ENCODE measurements around the gene NADSYN1. TPM values are rescaled to one million over a fixed set of nuclear protein-coding genes. Genes with fewer than 3 reads are reported as not detected.

Gene NADSYN1
- total RNA-seq, 3 donors from 2014 or later (not counting 1 experiment from before 2014, with no cell fraction given), result 134 to 156 (median 150) TPM

DNA sequence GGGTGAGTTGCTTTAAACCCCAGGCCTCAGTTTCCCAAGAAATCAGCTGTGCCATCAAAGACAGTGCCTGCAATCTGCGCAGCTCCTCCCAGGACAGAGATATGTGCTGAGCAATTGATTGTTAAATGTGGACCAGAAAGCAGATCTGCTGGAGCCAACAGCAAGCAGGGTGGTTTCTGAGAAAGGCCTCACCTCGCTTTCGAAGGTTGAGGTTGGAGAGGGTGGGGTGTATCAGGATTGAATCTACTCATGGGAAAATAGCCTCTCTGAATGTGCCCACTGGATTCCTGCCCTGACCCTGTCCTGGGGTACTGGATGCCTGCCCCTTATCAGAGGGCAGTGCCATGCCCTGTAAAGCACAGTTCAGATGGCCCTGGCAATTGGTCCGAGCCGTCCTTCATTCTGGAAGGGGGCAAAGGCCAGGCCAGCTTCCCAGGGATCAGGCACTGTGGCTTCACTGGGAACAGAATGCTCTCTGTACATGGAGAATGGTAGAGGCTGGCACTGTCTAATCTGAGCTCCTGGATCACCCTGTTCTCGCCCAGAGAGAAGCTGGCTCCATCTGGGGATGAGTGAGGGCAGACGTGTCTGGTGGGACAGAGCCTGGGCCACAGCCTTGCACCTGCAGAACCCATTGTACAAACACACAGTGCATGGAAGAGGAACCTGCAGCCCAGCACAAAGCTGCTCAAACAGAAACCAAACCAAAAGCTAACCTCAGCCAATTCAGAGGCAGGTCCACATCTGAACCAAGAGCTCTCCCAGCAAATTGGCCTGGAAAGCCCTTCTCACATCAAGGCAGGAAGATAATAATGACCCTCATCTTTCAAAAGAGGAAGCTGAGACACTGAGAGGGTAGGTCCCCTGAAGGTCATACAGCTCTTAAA is 20.0 kb upstream of the NADSYN1 start:
- no peaks in the 10 kb centered on the region for H3K4me1 ChIP-seq (ENCODE audit: control insufficient read depth, insufficient read depth, low read length)
- DNase-seq, result no peak
- ATAC-seq, result no peak
- H3K9me3 ChIP-seq (ENCODE audit: control insufficient read depth, insufficient read depth, low read length), result no peaks in the 10 kb centered on the region
- H3K4me3 Mint-ChIP-seq, result no peak overlapping the region
- no peaks in the 10 kb centered on the region for H3K36me3 Mint-ChIP-seq
- no peak overlapping the region for H3K27ac Mint-ChIP-seq
- H3K36me3 ChIP-seq (ENCODE audit: control insufficient read depth, insufficient read depth, low read length), result no peaks in the 10 kb centered on the region
- peaks cover 5 to 9% of the 10 kb centered on the region in 2 donors for H3K4me1 Mint-ChIP-seq
- no peaks in the 10 kb centered on the region for H3K27me3 ChIP-seq (ENCODE audit: control insufficient read depth, insufficient read depth, low read length)
- no peak overlapping the region for H3K4me3 ChIP-seq (ENCODE audit: low read length)
- H3K27ac ChIP-seq (ENCODE audit: low read length), result no peak overlapping the region
- 81% methylated on average over 7 of the region's 7 CpGs for WGBS (ENCODE audit: insufficient coverage)
- H3K27me3 Mint-ChIP-seq (ENCODE audit: low read depth in 2 of 2), result peaks cover 0 to 10% of the 10 kb centered on the region in 2 donors
- TF ChIP-seq, protein P1, sequence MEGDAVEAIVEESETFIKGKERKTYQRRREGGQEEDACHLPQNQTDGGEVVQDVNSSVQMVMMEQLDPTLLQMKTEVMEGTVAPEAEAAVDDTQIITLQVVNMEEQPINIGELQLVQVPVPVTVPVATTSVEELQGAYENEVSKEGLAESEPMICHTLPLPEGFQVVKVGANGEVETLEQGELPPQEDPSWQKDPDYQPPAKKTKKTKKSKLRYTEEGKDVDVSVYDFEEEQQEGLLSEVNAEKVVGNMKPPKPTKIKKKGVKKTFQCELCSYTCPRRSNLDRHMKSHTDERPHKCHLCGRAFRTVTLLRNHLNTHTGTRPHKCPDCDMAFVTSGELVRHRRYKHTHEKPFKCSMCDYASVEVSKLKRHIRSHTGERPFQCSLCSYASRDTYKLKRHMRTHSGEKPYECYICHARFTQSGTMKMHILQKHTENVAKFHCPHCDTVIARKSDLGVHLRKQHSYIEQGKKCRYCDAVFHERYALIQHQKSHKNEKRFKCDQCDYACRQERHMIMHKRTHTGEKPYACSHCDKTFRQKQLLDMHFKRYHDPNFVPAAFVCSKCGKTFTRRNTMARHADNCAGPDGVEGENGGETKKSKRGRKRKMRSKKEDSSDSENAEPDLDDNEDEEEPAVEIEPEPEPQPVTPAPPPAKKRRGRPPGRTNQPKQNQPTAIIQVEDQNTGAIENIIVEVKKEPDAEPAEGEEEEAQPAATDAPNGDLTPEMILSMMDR (IDR thresholded peaks at IDR 0.05), result no peak
- H3K9me3 Mint-ChIP-seq, result no peaks in the 10 kb centered on the region
- intact Hi-C loops (cut with micrococcal nuclease), result no loop called here

DNA sequence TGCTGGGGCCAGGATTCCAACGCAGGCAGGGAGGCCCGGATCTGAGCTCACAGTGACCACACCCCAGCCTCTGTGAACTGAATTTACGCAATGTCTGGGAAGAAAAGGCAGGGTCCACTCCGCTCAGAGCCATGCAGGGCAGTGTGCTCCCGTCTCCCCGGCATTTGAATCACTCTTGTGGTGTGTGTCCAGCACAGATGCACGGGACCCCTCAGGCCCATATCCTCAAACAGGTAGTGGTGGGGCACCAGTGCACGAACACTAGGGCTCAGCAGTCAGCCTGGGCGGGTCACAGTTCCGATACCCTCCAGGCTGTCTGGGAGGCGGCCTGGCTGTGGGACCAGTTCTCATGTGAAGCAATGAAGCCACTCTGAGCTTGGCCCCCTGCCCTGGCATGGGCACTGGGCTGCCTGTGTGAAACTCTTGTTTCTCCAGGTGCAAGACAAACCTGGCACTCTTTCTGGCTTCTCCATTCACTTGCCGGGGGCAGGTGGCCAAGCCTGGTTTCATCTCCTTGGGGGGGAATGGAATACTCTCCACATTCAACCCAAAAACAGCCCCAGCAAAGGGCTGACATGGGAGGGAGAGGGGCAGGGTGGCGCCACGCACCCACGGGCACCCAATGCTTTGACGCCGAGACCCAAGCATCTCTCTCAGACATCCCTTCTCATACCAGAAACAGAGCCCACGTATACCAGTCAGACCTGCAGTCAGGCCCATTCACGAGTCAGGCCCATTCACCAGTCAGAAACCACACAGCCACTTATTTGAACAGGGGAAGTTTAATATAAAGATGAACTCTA is 19.2 kb upstream of the NADSYN1 start:
- Mint-ChIP-seq H3K4me1 (peaks cover 5 to 9% of the 10 kb centered on the region in 2 donors), H3K36me3 (no peaks in the 10 kb centered on the region), H3K27me3 (ENCODE audit: low read depth in 2 of 2) (peaks cover 0 to 4% of the 10 kb centered on the region in 2 donors), H3K9me3 (no peaks in the 10 kb centered on the region), H3K27ac (no peak overlapping the region), H3K4me3 (no peak overlapping the region)
- Histone ChIP-seq H3K9me3 (ENCODE audit: control insufficient read depth, insufficient read depth, low read length) (no peaks in the 10 kb centered on the region), H3K36me3 (ENCODE audit: control insufficient read depth, insufficient read depth, low read length) (peaks cover 3% of the 10 kb centered on the region), H3K4me1 (ENCODE audit: control insufficient read depth, insufficient read depth, low read length) (no peaks in the 10 kb centered on the region), H3K27ac (ENCODE audit: low read length) (no peak overlapping the region), H3K4me3 (ENCODE audit: low read length) (no peak overlapping the region), H3K27me3 (ENCODE audit: control insufficient read depth, insufficient read depth, low read length) (no peaks in the 10 kb centered on the region)
- intact Hi-C loops (cut with micrococcal nuclease), result no loop called here
- ATAC-seq, result no peak
- DNase-seq, result no peak
- TF ChIP-seq, protein P1 (IDR thresholded peaks at IDR 0.05), result no peak
- WGBS (ENCODE audit: insufficient coverage), result 96% methylated on average over 14 of the region's 19 CpGs

DNA sequence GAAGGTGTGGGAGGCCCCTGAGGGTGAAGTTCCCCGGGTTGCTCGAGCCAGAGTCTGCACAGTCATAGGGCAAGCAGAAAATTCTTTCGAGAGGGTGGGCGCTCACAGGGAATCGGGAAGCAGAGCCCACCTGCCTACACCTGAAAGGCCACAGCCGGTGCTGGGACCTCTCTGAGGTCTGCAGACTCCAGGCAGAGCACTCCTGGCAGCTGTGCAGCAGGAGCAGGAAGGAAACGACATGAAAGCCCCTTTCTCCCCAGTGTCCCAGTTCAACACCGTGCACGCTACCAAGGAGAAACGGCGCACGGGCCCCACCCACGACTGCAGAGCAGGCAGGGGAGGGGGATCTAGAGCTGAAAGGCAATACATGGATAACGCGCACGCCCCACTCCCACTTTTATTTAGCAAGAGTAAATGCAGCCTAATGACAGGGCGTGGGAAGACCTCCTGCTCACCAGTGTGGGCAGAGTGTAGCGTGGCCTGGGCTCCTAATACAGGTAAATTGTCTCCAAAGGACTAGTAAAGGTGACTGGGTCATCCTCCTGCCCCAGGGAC is 18.4 kb upstream of the NADSYN1 start:
- ATAC-seq (no peak), DNase-seq (no peak)
- H3K4me1 ChIP-seq (ENCODE audit: control insufficient read depth, insufficient read depth, low read length), result no peaks in the 10 kb centered on the region
- no peak overlapping the region for H3K27ac ChIP-seq (ENCODE audit: low read length)
- H3K27me3 ChIP-seq (ENCODE audit: control insufficient read depth, insufficient read depth, low read length), result no peaks in the 10 kb centered on the region
- Mint-ChIP-seq H3K36me3 (no peaks in the 10 kb centered on the region), H3K9me3 (no peaks in the 10 kb centered on the region), H3K4me3 (no peak overlapping the region), H3K27ac (no peak overlapping the region), H3K27me3 (ENCODE audit: low read depth in 2 of 2) (no peaks in the 10 kb centered on the region), H3K4me1 (peaks cover 0 to 2% of the 10 kb centered on the region in 2 donors)
- intact Hi-C loops (cut with micrococcal nuclease), result no loop called here
- 89% methylated on average over 18 of the region's 18 CpGs for WGBS (ENCODE audit: insufficient coverage)
- peaks cover 5% of the 10 kb centered on the region for H3K36me3 ChIP-seq (ENCODE audit: control insufficient read depth, insufficient read depth, low read length)
- no peaks in the 10 kb centered on the region for H3K9me3 ChIP-seq (ENCODE audit: control insufficient read depth, insufficient read depth, low read length)
- H3K4me3 ChIP-seq (ENCODE audit: low read length), result no peak overlapping the region
- TF ChIP-seq, protein P1 (IDR thresholded peaks at IDR 0.05), result no peak

Data from natural killer cell (primary cell).